ENCODE results near the gene ZNRD2.

The ZNRD2 gene

GRCh38 chr11:65538915-65539743 lies 31.1 kb upstream of the ZNRD2 start:
- no peak for DNase-seq

GRCh38 chr11:65539744-65540289 lies 30.5 kb upstream of the ZNRD2 start:
- no peak for DNase-seq

GRCh38 chr11:65540290-65541092 lies 29.8 kb upstream of the ZNRD2 start:
- DNase-seq = peak; percentile 93

GRCh38 chr11:65541093-65541982 lies 28.9 kb upstream of the ZNRD2 start:
- DNase-seq = no peak

DNA sequence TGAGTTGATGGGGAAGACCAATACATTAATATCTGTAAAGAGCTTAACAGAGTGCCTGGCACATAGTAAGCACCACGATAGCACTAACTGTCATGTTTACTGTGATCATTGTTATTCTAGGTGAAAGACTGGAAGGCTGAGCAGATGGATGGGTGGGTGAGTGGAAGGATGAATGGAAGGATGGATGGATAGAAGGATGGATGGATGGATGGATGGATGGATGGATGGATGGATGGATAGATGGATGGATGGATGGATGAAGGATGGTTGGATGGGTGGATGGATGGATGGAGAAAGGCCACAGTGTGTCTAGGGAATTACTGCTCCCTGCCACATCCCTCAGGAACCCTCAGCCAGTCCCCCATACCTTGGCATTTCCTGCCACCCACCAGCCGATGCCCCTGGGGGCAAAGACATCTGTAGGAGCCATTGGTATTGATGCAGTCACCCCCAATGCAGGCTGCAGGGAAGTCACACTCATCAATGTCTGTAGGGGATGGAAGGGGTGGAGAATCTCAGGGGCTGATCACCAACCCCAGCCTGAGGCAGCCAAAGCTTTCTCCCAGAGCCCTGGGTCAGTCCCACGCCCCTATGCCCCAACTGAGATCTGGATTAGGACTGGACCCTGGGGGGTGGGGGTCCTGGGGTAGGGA lies 27.4 kb upstream of the ZNRD2 start:
- no peak for DNase-seq

- DNase-seq = no peak
These were observed 24.4 kb upstream of the ZNRD2 start for GRCh38 chr11:65545853-65546216.

DNA sequence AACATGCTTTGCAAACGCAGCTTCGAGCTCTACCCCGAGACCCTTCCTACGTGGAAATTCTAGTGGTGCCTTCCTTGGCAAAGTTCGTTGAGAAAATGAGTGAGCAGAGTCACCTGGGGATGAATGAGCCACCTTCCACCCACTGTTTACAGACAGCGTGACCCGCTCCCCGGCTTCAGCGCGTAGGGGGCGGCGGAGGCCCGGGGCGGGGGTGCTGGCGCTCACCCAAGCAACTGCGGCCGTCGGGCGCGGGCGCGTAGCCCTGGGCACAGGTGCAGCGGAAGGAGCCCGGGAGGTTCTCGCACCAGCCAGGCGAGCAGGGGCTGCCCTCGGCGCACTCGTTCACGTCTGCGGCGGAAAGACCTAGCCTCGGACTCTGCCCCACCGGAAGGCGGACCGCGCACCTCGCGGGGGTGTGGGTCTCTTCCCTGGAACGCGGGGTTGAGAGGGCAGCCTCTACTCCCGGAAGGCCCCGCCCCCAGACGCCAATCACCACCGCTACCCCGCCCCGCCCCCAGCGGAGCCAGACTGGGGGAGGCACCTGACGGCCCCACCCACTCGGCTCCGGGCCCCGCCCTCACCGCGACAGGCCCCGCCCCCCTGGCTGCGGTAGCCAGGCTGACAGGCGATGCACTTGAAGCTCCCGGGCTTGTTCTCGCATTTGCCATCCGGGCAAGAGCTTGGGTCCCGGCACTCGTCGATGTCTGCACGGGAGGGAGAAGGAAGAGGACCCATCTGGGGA lies 23.9 kb upstream of the ZNRD2 start:
- peak; percentile 100 for DNase-seq

GRCh38 chr11:65547446-65548125 lies 22.7 kb upstream of the ZNRD2 start:
- no peak for DNase-seq

GRCh38 chr11:65548395-65548794 lies 21.9 kb upstream of the ZNRD2 start:
- no peak for DNase-seq

GRCh38 chr11:65549096-65549495 lies 21.2 kb upstream of the ZNRD2 start:
- no peak for DNase-seq

DNA sequence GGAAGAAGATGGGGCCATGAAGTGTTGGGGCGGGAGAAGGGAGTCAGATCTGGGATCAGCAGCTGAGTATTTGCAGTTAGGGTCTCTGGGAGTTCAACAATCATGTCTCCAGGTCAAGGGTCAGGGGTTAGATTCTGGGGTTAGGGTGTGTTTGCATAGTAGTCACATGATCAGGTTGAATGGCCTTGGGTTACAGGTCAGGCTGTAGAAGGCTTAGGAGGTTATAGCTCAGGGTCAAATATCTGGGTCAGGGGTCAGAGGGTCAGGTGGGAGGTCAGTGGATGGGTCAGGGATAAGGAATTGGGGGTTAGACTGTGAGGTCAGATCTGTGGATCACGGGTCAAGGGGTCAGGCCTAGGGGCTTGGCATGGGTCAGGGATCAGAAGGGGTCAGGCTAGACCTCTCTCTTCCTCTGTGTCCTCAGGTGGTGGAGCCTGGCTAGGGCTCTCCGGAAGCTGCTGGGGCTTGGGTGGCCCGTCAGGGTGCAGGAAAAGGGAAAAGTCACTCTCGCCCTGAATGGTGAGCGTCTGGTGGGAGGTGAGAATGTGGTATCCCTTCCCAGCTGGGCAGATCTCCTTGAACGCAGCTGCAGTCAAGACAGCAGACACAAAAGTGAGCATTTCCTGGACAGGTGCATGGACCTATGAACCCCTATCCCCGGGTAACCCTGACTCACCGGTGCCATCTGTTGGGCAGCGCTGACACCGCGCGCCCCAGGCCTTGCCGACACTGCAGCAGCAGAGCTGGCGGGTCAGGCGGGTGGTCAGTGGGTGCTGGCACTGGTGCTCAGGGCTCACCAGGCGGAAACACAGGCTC lies 18.5 kb upstream of the ZNRD2 start:
- peak; percentile 77 for DNase-seq

GRCh38 chr11:65552388-65552951 lies 17.8 kb upstream of the ZNRD2 start:
- no peak for DNase-seq

- DNase-seq = peak; percentile 76
These were observed 16.8 kb upstream of the ZNRD2 start for GRCh38 chr11:65553301-65554001.

- no peak for DNase-seq
These were observed 16.0 kb upstream of the ZNRD2 start for GRCh38 chr11:65554057-65554818.

DNA sequence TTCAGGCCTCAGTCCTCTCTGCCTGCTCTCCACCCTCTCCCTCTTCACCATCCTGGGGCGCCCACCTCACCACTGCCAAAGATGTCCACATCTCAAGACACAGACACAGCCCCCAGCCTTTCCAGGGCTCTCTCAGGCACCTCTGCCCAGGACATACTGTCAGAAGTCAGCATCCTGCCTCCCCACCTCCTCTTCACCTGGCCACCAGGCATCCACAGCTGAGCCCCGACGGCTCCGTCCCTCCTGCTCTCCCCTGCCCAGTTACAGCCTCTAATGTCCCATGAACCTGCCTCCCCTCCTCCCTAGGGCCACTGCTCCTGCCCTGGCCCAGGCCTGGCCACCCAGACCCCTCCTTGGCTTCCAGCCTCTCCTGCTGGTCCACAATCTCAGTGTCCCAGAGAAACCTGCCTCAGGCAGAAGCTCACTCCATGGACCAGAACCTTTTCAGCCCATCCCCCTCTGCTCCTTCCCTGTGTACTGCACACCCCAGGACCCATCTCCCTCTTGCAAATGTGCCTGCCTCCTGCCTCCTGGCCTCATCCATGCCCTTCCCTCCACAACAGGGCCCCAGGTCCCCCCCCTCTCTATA lies 15.3 kb upstream of the ZNRD2 start:
- DNase-seq = no peak

DNA sequence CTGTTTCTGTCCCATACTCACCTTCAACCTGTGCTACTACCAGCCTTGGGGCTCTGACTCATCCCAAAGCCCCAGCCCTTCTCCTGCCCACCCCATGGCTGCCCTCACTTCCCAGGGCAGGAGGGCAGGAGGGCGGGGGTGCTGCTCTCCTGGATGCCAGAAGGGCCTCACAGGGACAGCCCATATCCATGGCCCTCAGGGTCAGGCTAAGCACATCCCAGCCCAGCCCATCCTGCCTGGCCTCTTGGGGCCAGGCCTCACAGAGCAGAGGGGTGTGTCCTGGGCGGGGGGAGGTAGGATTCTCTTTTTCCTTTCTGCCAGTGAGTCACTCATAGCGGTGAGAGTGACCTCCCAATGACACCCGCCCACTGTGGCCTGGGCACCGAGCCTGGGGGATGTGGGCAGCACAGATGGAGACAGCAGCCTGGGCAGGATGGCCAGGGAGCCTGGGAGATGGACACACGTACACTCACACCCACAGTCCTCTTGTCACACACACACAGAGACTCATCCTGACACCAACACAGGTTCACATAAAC lies 14.5 kb upstream of the ZNRD2 start:
- DNase-seq = no peak

DNA sequence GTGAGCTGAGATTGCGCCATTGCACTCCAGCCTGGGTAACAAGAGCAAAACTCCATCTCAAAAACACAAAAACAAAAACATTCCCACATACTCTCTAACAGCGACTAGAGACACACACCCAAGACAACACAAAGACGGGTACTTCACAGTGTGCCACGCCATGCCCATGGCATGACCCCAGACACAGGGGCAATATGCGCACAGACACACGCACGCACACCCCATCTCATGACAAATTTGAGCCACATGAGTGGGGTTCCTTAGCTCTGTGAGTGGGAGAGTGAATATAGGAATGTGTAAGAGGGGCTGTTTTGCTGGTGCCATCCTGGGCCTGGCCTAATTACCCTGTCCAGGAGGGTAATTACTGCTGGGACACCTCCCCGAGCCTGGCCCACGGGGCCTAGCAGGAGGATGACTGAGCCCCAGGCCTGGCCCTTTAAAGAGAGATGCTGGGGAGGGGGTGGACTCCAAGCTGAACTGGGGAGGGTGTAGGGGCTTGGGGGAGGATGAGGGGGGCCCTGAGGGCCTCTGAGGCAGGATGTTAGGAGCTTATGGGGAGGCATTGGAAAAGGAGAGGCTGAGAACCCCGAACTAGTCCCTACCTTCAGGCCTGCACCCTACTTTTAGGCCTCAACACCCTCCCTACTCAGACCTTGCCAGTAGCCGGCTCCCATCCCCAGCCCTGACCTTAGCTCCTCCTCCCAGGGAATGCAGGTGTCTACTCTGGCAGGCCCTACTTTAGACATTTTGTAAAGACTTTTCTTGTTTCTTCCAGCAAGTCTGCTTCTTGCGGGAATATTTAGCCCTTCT lies 13.6 kb upstream of the ZNRD2 start:
- DNase-seq = no peak

Measured in stimulated activated CD8-positive, alpha-beta memory T cell treated with anti-CD3 and anti-CD28 coated beads, Interleukin-4, amount 100 ng/mL, for 48 hours (primary cell).